ENCODE data around the gene SPOCD1.

Gene SPOCD1

DNA sequence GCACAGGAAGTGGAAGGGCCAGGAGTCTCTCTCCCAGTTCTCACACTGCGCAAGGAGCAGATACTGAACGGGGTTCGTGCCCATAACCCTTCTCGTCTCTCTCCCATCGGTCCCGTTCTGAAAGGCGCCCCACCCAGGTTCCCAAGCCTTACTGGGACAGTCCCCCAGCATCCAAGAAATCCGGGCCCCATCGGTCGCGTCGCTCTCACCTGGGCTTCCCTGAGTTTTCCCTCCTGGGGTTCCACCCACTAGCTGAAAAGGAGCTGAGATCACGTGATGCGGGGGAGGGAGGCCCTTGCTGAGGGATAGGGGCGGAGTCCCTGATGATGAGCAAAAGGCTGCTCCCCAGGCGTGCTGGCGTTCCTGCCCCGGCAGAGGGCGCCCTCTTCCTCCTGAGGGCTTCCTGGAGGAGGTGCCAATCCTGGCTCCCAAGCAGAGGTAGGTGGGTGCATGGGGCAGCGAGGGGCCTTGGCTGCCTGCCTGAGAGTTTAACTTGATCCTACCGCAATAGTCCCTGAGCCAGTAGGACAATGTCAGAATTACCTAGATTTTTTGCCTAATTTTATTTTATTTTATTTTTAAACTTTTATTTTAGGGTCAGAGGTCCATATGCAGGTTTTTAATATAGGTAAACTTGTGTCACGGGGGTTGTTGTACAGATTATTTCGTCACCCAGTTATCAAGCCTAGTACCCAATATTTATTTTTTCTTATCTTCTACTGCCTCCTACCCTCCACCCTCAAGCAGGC is at the start of gene SPOCD1:
TSS of gene SPOCD1 (minus strand) at position 271 of the 749 bp plus-strand sequence. CDS start 689 bp downstream, outside the sequence.
- DNase-seq, result no peak

DNA sequence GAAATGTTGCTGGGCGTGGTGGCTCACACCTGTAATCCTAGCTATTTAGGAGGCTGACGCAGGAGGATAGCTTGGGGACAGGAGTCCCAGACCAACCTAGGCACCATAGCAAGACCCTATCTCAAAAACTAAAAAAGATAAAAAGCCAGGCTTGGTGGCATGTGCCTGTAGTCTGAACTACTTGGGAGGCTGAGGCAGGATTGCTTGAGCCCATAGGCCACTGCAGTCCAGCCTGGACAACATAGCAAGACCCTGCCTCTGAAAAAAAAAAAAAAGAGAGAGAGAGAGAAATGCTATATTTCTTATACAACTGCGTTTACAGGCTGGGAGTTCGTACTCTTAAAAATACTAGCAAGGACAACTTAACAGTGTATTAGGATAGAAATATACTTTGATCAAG is 46.2 kb upstream of the SPOCD1 start:
- no peak for DNase-seq

- no peak for DNase-seq
Observed at GRCh38 chr1:31861346-31861745, 45.5 kb upstream of the SPOCD1 start.

GRCh38 chr1:31860581-31860980 is 44.8 kb upstream of the SPOCD1 start:
- no peak for DNase-seq

DNA sequence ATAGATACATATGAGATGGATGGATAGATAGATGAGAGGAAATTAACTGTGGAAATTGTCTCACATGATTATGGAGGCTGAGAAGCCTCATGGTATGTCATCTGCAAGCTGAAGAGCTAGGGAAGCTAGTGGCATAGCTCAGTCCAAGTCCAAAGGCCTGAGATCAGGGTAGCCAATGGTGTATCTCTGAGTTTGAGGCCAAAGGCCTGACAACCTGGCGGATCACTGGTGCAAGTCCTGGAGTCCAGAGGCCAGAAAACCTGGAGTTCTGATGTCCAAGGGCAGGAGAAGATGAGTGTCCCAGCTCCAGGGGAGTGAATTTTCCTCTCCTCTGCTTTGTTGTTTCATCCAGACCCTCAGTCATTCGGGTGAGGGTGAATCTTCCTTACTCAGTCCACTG is 43.9 kb upstream of the SPOCD1 start:
- no peak for DNase-seq

DNA sequence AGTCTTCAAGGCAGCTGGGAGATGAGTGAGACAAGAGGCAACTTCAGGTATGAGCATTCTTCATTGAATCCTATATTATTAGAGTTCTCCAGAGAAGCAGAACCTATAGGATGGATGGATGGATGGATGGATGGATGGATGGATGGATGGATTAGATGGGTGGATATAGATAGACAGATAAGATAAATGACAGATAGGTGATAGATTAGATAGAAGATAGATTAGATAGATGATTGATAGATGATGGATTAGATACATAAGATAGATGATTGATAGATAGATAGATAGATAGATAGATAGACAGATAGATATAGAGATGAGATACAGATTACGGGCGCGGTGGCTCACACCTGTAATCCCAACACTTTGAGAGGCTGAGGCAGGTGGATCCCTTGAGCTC is 43.2 kb upstream of the SPOCD1 start:
- DNase-seq, result no peak

DNA sequence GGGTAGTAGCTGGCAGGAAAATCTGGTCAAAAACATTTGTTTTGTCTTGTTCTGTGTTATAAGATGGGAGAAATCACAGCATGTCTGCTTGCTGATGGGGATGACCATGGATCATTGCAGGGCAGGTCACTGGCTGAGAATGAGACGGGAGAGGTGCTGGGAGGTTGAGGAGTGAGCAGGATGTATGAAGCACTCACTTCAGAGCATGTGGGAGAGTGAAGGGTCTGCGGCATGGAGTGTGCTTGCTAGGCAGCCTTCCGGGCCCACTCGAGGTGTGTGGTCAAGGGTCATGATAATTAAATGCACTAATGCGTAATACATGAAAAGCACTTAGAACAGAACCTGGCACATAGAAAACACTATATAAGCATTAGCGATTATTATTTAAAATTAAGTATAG is 42.0 kb upstream of the SPOCD1 start:
- DNase-seq, result no peak

- DNase-seq, result no peak
Observed at GRCh38 chr1:31856140-31856539, 40.3 kb upstream of the SPOCD1 start.

- no peak for DNase-seq
Observed at GRCh38 chr1:31855038-31855845, 39.4 kb upstream of the SPOCD1 start.

DNA sequence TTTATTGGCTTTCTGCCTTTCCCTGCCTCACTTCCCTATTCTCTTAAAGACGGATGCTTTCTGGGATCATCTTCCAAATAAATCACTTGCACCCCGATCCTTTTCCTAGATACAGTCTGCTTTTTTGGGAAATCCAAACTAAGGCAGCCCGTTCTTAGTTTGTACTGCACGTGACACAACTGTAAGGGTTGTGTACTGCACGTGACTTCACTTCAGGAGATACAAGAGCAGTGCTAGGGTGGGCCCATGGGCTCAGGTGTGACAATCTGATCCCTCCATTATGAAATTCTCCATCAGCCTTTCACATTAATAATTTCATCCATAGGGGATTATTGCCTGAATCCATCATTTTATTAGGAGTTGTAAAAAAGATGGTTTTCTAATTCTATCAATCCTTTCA is 33.8 kb upstream of the SPOCD1 start:
- DNase-seq, result no peak

- no peak for DNase-seq
Observed at GRCh38 chr1:31848381-31848897, 32.6 kb upstream of the SPOCD1 start.

GRCh38 chr1:31846484-31846883 is 30.7 kb upstream of the SPOCD1 start:
- no peak for DNase-seq

DNA sequence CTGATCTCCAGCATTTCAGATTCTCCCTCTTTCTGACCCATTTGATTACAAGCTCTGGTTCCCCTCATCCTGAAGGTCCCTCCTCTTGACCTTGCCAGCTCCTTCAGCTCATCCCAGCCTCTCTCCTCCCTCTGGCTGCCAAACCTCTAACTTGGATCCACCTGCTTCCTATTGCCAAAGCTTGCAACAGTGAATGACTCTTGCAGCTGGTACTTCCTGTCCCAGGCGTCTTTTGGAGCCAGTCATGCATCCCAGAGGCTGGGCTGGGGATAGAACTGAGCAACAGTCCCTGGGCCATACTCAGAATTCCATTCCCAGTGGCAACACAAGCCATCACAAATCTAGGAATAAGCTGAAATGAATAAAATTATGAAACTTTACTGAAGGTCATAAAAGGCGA is 27.7 kb upstream of the SPOCD1 start:
- no peak for DNase-seq

DNA sequence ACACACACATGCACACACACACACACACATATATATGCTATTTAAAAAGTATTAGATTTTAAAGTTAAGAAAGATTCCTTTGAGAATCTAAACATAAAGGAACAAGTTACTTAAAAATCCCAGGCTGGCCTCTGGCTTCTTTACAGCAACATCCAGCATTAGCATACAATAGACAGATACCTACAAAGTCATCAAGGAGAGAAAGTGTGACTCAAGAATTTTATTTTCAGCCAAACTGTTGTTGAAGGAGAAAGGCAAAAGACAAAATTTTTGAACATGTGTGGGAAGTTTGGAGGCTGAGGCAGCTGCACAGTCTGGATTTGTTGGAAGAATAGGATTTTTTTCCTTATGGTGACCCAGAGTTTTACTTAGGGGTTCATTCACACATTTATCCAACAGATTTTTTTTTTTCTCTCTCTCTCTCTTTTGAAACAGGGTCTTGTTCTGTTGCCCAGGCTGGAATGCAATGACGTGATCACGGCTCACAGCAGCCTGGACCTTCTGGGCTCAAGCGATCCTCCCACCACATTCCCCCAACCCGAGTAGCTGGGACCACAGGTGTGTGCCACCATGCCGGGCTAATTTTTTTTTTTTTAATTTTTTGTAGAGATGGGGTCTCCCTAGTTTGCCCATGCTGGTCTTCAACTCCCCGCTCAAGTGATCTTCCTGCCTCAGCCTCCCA is 24.0 kb upstream of the SPOCD1 start:
- no peak for DNase-seq

GRCh38 chr1:31837451-31838158 is 21.8 kb upstream of the SPOCD1 start:
- DNase-seq, result no peak

DNA sequence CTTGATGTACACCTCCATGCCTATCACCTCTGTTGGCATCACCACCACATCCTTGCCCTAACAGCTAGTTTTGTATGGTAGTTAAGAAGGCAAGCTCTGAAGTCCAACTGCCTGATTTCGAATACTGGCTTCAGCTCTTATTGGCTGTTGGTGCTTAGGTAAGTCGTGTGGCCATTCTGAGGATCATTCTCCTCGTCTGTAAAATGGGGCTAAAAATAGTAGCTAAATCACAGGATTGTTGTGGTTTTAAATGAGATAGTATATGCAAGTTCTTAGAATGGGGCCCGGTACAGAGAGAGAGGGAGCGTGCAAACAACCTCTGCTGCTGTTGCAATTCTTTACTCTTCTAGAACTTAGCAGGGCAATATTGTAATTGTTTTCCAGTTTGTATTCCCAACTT is 20.8 kb upstream of the SPOCD1 start:
- no peak for DNase-seq

DNA sequence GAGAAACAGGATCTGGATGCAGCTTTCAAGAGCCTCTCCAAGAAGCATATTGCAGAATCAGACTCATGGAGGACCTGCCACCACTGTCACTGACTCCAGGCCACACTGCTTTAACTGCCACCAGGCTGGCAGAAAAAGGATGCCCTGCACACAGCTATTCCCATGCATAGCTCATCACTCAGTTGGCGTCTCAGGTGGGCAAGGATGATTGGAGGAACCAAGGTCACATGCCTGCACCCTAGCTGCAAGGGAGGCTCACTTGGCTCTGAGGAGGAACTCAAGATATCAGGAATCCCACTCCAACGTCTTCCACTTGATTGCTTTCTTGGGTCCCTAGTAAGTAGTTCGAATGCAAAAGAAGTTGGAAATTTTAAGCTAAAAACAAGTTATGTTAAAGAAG is 19.6 kb upstream of the SPOCD1 start:
- no peak for DNase-seq

GRCh38 chr1:31834501-31834900 is 18.7 kb upstream of the SPOCD1 start:
- DNase-seq, result no peak

- DNase-seq, result no peak
Observed at GRCh38 chr1:31831397-31832378, 15.9 kb upstream of the SPOCD1 start.

GRCh38 chr1:31830511-31830910 is 14.7 kb upstream of the SPOCD1 start:
- DNase-seq, result no peak

GRCh38 chr1:31830065-31830464 is 14.2 kb upstream of the SPOCD1 start:
- DNase-seq, result no peak

All from NCI-H1417 treated with DMSO at 0.1 percent for 48 hours (cell line).